ENCODE measurements around the gene PPP6R2.

Gene PPP6R2

GRCh38 chr22:50445071-50445879 is 102.1 kb downstream of the PPP6R2 start:
- peak overlapping the region; percentile 43 for H3K27ac ChIP-seq (ENCODE audit: extremely low read depth, low read depth, low read length)
- no peaks in the 10 kb centered on the region; the same call in 1 of the 2 replicates for H3K4me1 ChIP-seq (ENCODE audit: control insufficient read depth, insufficient read depth, low read length)
- H3K9me3 ChIP-seq (ENCODE audit: control insufficient read depth, insufficient read depth, low read depth, low read length) = no peaks in the 10 kb centered on the region
- CTCF ChIA-PET = interaction anchor here (0.5 to 0.9 kb wide), 4 partner anchors 51 to 174 kb away, joined by 3 to 4 read pairs (median 3); no protein-coding TSS in a partner anchor
- peaks cover 9 to 88% of the 10 kb centered on the region in 2 experiments; a peak in 2 of 3 replicates for H3K36me3 ChIP-seq (ENCODE audit: control insufficient read depth in 2 of 2, insufficient read depth in 1 of 2, low read length in 2 of 2)
- POLR2A ChIA-PET = interaction anchor here (1.0 to 3.0 kb wide), 5 partner anchors 56 to 194 kb away, joined by 3 to 12 read pairs (median 5); partner anchors contain the start of genes HDAC10, LMF2, NCAPH2 and SCO2
- H3K4me3 ChIP-seq (ENCODE audit: low read depth, low read length) = no peak overlapping the region
- TF ChIP-seq ZNF175 (tag by site-specific recombination; IDR thresholded peaks at IDR 0.05) = no peak
- no peak for TF ChIP-seq ZNF488 (tag by site-specific recombination; IDR thresholded peaks at IDR 0.05)
- TF ChIP-seq ZFHX2 (tag by site-specific recombination; conservative IDR thresholded peaks at IDR 0.05) = peak; percentile 37; the same call in 1 of the 2 replicates
- TF ChIP-seq ZNF184 (tag by site-specific recombination; IDR thresholded peaks at IDR 0.05) = no peak
- TF ChIP-seq KLF10 (tag by site-specific recombination; IDR thresholded peaks at IDR 0.05) = no peak
- 0 out of 2 replicates have a peak, but pooled peaks have one; percentile 9 for TF ChIP-seq ZBTB17 (tag by site-specific recombination; IDR thresholded peaks at IDR 0.05)
- TF ChIP-seq ZNF266 (tag by site-specific recombination; IDR thresholded peaks at IDR 0.05; ENCODE audit: low read depth) = no peak
- no peak for TF ChIP-seq ZNF654 (tag by site-specific recombination; IDR thresholded peaks at IDR 0.05; ENCODE audit: low read depth)
- peak; percentile 67; the same call in 1 of the 2 replicates for TF ChIP-seq SCRT1 (tag by site-specific recombination; IDR thresholded peaks at IDR 0.05; ENCODE audit: borderline replicate concordance)
- peak; percentile 59; the same call in 1 of the 2 replicates for TF ChIP-seq PATZ1 (tag by site-specific recombination; IDR thresholded peaks at IDR 0.05)
- no peak for TF ChIP-seq ZNF510 (tag by site-specific recombination; IDR thresholded peaks at IDR 0.05; ENCODE audit: insufficient replicate concordance)
- 0 out of 2 replicates have a peak, but pooled peaks have one; percentile 10 for TF ChIP-seq PBX3 (CRISPR knock-in tag; IDR thresholded peaks at IDR 0.05)
- no peak for TF ChIP-seq KLF7 (tag by site-specific recombination; IDR thresholded peaks at IDR 0.05; ENCODE audit: borderline replicate concordance)
- TF ChIP-seq ZBTB1 (tag by site-specific recombination; IDR thresholded peaks at IDR 0.05) = no peak
- TF ChIP-seq ZBTB8A (tag by site-specific recombination; IDR thresholded peaks at IDR 0.05) = 0 out of 2 replicates have a peak, but pooled peaks have one; percentile 4
- TF ChIP-seq ZEB2 (tag by site-specific recombination; IDR thresholded peaks at IDR 0.05) = 0 out of 2 replicates have a peak, but pooled peaks have one; percentile 63
- TF ChIP-seq ZNF514 (tag by site-specific recombination; IDR thresholded peaks at IDR 0.05) = no peak
- no peak for TF ChIP-seq ZBTB7A (tag by site-specific recombination; IDR thresholded peaks at IDR 0.05; ENCODE audit: low read depth)
- peak; percentile 44; the same call in 1 of the 2 replicates for TF ChIP-seq ZBTB10 (tag by site-specific recombination; IDR thresholded peaks at IDR 0.05)
- TF ChIP-seq ZNF449 (tag by site-specific recombination; IDR thresholded peaks at IDR 0.05) = no peak
- TF ChIP-seq GLIS1 (tag by site-specific recombination; IDR thresholded peaks at IDR 0.05) = peak; percentile 21; the same call in 1 of the 2 replicates
- 0 out of 2 replicates have a peak, but pooled peaks have one; percentile 8 for TF ChIP-seq SP2 (tag by site-specific recombination; IDR thresholded peaks at IDR 0.05)
- TF ChIP-seq PRDM4 (tag by site-specific recombination; IDR thresholded peaks at IDR 0.05) = no peak
- no peak for TF ChIP-seq HOXC10 (CRISPR knock-in tag; IDR thresholded peaks at IDR 0.05)
- 0 out of 2 replicates have a peak, but pooled peaks have one; percentile 8 for TF ChIP-seq EGR2 (tag by site-specific recombination; IDR thresholded peaks at IDR 0.05; ENCODE audit: low read depth)
